K562 (cell line): Measurements from ENCODE around the gene NR5A2. TPM values are rescaled to one million over a fixed set of nuclear protein-coding genes. Genes with fewer than 3 reads are reported as not detected.
A peak's percentile ranks its signal among the peaks of the same experiment; 100 is the strongest.

Experiments
- ARID1B ChIP-seq: fragments of 450-650 bp; IDR thresholded peaks from 2 replicates; pipeline ENCODE4 v1.6.1; 2016; ENCODE audit warnings: antibody characterized with exemption, mild to moderate bottlenecking, inconsistent platforms
- ELF1 ChIP-seq: fragments of 200-800 bp; sonication (Bioruptor generic); IDR thresholded peaks from 2 replicates; pipeline ENCODE4 v1.6.1; 2016; ENCODE audit warnings: missing genetic modification characterization, missing compliant biosample characterization
- HLTF ChIP-seq: fragments of 450-650 bp; IDR thresholded peaks from 2 replicates; pipeline ENCODE4 v1.6.1; 2016
- KLF6 ChIP-seq: fragments of 250-450 bp; sonication (Bioruptor Pico); IDR thresholded peaks from 2 replicates; pipeline ENCODE4 v1.4.0; 2020; ENCODE audit warnings: mild to moderate bottlenecking, moderate library complexity, borderline replicate concordance
- MTA3 ChIP-seq: fragments of 450-650 bp; formaldehyde crosslinking; IDR thresholded peaks from 2 replicates; pipeline ENCODE4 v1.6.1; 2017; ENCODE audit warnings: mild to moderate bottlenecking, borderline replicate concordance
- PCBP2 ChIP-seq: fragments of 200-400 bp; formaldehyde crosslinking; IDR thresholded peaks from 2 replicates; pipeline ENCODE4 v1.6.1; 2018; ENCODE audit warnings: low read length, low read depth, mild to moderate bottlenecking, moderate library complexity; ENCODE audit not compliant: poor library complexity, severe bottlenecking
- PML ChIP-seq: IDR thresholded peaks from 2 replicates; pipeline ENCODE4 v1.6.1; 2012; ENCODE audit warnings: low read length, inconsistent platforms
- POLR3A ChIP-seq: IDR thresholded peaks from 2 replicates; pipeline ENCODE4 v1.6.1; 2011; ENCODE audit warnings: borderline replicate concordance, mild to moderate bottlenecking, moderate library complexity; ENCODE audit not compliant: insufficient read length, insufficient read depth; ENCODE audit errors: extremely low read depth
- RREB1 ChIP-seq: fragments of 250-450 bp; sonication (Bioruptor Pico); IDR thresholded peaks from 2 replicates; pipeline ENCODE4 v1.4.0; 2020
- SREBF1 ChIP-seq: fragments of 150-350 bp; IDR thresholded peaks from 2 replicates; pipeline ENCODE4 v1.6.1; 2014; ENCODE audit warnings: antibody characterized with exemption, low read depth, low read length, borderline replicate concordance
- SRSF1 ChIP-seq: fragments of 200-400 bp; formaldehyde crosslinking; IDR thresholded peaks from 2 replicates; pipeline ENCODE4 v1.6.1; 2017; ENCODE audit warnings: mild to moderate bottlenecking, low read depth, low read length, moderate library complexity
- TCF7L2 ChIP-seq: fragments of 150-350 bp; IDR thresholded peaks from 2 replicates; pipeline ENCODE4 v1.6.1; 2016; ENCODE audit warnings: low read depth, mild to moderate bottlenecking, low read length, moderate library complexity
- TFAP4 ChIP-seq: sonication (generic); formaldehyde crosslinking; IDR thresholded peaks from 2 replicates; pipeline ENCODE4 v1.8.0; 2022; ENCODE audit warnings: missing genetic modification reagents, mild to moderate bottlenecking, moderate library complexity, borderline replicate concordance
- ZBTB26 ChIP-seq: fragments of 450-650 bp; formaldehyde crosslinking; IDR thresholded peaks from 2 replicates; pipeline ENCODE4 v1.4.0; 2022; ENCODE audit warnings: missing genetic modification characterization
- ZNF217 ChIP-seq: sonication (generic); formaldehyde crosslinking; IDR thresholded peaks from 2 replicates; pipeline ENCODE4 v1.8.0; 2022; ENCODE audit warnings: mild to moderate bottlenecking, missing genetic modification reagents
- ZNF445 ChIP-seq: fragments of 250-450 bp; sonication (Bioruptor Pico); IDR thresholded peaks from 2 replicates; pipeline ENCODE4 v1.4.0; 2020; ENCODE audit warnings: low read depth, mild to moderate bottlenecking, moderate library complexity
- polyA plus RNA-seq, 8 experiments: library from polyadenylated mRNA; depleted of rRNA in 4 of 8; stranded (reverse) in 5 of 8; unstranded in 3 of 8; fragments of >200 nt; fragmentation: Nextera tagmentation in 2 of 8; fragmentation: Illumina TruSeq in 1 of 8; extraction: Ambion mirVana in 2 of 8; extraction: Trizol in 1 of 8; gene quantifications; 2 replicates each; pipeline versions ENCODE4 v1.2.1 to v1.2.3, GENCODE V29; 2011 to 2014; ENCODE audit warnings: inconsistent platforms in 1 of 8, missing spikeins in 1 of 8
- total RNA-seq, 7 experiments: library from RNA; depleted of rRNA in 6 of 7; stranded (reverse); fragments of >200 nt in 6 of 7; fragmentation: Illumina TruSeq in 2 of 7; extraction: Trizol in 2 of 7; gene quantifications; 2 replicates each; pipeline versions ENCODE4 v1.2.1 to v1.2.3, GENCODE V29; 2011 to 2021; ENCODE audit warnings: low replicate concordance in 1 of 7
- TF ChIP-seq, protein P1 (sequence below): fragments of 250-450 bp; sonication (Bioruptor Pico); IDR thresholded peaks from 2 replicates; pipeline ENCODE4 v1.5.0; 2021; ENCODE audit warnings: mild to moderate bottlenecking, borderline replicate concordance

Gene NR5A2
- total and polyA plus RNA-seq, 9 of the 15 experiments (the other 6 are each of a cell fraction or from before 2014, with no cell fraction given), result 0.13 to 0.40 (median 0.29) TPM

GRCh38 chr1:200226268-200226968 is 198.9 kb downstream of the NR5A2 start (continued):
- TF ChIP-seq RREB1 (CRISPR knock-in tag) (no peak), ZNF217 (CRISPR knock-in tag) (no peak), ARID1B (peak; percentile 95), HLTF (no peak), POLR3A (no peak), ZBTB26 (CRISPR knock-in tag) (no peak), ZNF445 (CRISPR knock-in tag) (no peak), KLF6 (CRISPR knock-in tag) (no peak), PCBP2 (no peak), PML (peak; percentile 64), SRSF1 (no peak), SREBF1 (no peak), TFAP4 (CRISPR knock-in tag) (no peak), MTA3 (peak; percentile 58; the same call in 1 of the 2 replicates), ELF1 (tag) (no peak), TCF7L2 (no peak)
- TF ChIP-seq, protein P1, sequence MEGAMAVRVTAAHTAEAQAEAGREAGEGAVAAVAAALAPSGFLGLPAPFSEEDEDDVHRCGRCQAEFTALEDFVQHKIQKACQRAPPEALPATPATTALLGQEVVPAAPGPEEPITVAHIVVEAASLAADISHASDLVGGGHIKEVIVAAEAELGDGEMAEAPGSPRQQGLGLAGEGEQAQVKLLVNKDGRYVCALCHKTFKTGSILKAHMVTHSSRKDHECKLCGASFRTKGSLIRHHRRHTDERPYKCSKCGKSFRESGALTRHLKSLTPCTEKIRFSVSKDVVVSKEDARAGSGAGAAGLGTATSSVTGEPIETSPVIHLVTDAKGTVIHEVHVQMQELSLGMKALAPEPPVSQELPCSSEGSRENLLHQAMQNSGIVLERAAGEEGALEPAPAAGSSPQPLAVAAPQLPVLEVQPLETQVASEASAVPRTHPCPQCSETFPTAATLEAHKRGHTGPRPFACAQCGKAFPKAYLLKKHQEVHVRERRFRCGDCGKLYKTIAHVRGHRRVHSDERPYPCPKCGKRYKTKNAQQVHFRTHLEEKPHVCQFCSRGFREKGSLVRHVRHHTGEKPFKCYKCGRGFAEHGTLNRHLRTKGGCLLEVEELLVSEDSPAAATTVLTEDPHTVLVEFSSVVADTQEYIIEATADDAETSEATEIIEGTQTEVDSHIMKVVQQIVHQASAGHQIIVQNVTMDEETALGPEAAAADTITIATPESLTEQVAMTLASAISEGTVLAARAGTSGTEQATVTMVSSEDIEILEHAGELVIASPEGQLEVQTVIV (CRISPR knock-in tag), result no peak
